G401 (cell line): Measurements from ENCODE around the gene TRPC4AP. TPM values are rescaled to one million over a fixed set of nuclear protein-coding genes. Genes with fewer than 3 reads are reported as not detected.
"Not testable (repeated sequence)": the region's sequence is repeated elsewhere in the genome, so short reads cannot be mapped to it uniquely, and the experiment has no call there.

Source experiments
- DNase-seq: peaks from one replicate; pipeline ENCODE4 v3.0.0-alpha.2; 2015; ENCODE audit warnings: low spot score
- in situ Hi-C: cut with HindIII; loops from 2 replicates; pipeline ENCODE4 v1.10.0; 2016; ENCODE audit warnings: low sequenced_read_pairs, mixed read lengths
- total RNA-seq: library from RNA; depleted of rRNA; stranded (reverse); fragments of >200 nt; shearing (Covaris generic); gene quantifications from 2 replicates; pipeline ENCODE4 v1.2.3, GENCODE V29; 2014

The TRPC4AP gene
- total RNA-seq, 1 experiment from 2014 or later, result 90.3 TPM

GRCh38 chr20:35108921-35109320 lies 16.3 kb upstream of the TRPC4AP start:
- no peak for DNase-seq
- in situ Hi-C loops, result no loop called here

GRCh38 chr20:35106827-35107380 lies 14.3 kb upstream of the TRPC4AP start:
- no peak for DNase-seq
- in situ Hi-C loops, result no loop called here

- in situ Hi-C loops, result no loop called here
Observed at GRCh38 chr20:35104685-35105295, 12.2 kb upstream of the TRPC4AP start.

GRCh38 chr20:35101620-35102019 lies 9.0 kb upstream of the TRPC4AP start:
- in situ Hi-C loops, result no loop called here
- no peak for DNase-seq

More at GRCh38 chr20:35104685-35105295, 12.2 kb upstream of the TRPC4AP start:
- no peak for DNase-seq

GRCh38 chr20:35093267-35093884 lies 769 bp upstream of the TRPC4AP start:
- no peak for DNase-seq
- in situ Hi-C loops, result no loop called here

- in situ Hi-C loops, result no loop called here
- DNase-seq, result no peak
Observed at GRCh38 chr20:35091816-35092523, 637 bp downstream of the TRPC4AP start.

GRCh38 chr20:35088231-35089145 lies 4.1 kb downstream of the TRPC4AP start:
- DNase-seq, result no peak
- in situ Hi-C loops, result no loop called here

GRCh38 chr20:35087791-35088190 lies 4.8 kb downstream of the TRPC4AP start:
- no peak for DNase-seq
- in situ Hi-C loops, result no loop called here

GRCh38 chr20:35087355-35087754 lies 5.3 kb downstream of the TRPC4AP start:
- no peak for DNase-seq
- in situ Hi-C loops, result no loop called here

GRCh38 chr20:35085477-35086225 lies 7.0 kb downstream of the TRPC4AP start:
- no peak for DNase-seq
- in situ Hi-C loops, result no loop called here

GRCh38 chr20:35084998-35085397 lies 7.6 kb downstream of the TRPC4AP start:
- DNase-seq, result no peak
- in situ Hi-C loops, result no loop called here

GRCh38 chr20:35080348-35080642 lies 12.3 kb downstream of the TRPC4AP start:
- DNase-seq, in situ Hi-C loops: not testable (repeated sequence)

GRCh38 chr20:35079472-35080347 lies 12.9 kb downstream of the TRPC4AP start:
- no peak for DNase-seq
- in situ Hi-C loops, result no loop called here

- DNase-seq, result no peak
- in situ Hi-C loops, result no loop called here
Observed at GRCh38 chr20:35077872-35078271, 14.7 kb downstream of the TRPC4AP start.

GRCh38 chr20:35077341-35077740 lies 15.3 kb downstream of the TRPC4AP start:
- in situ Hi-C loops, result no loop called here
- no peak for DNase-seq

- in situ Hi-C loops, DNase-seq: not testable (repeated sequence)
Observed at GRCh38 chr20:35071436-35072153, 21.0 kb downstream of the TRPC4AP start.

GRCh38 chr20:35066194-35066593 lies 26.4 kb downstream of the TRPC4AP start:
- in situ Hi-C loops, result no loop called here
- DNase-seq, result no peak
